Stimulated activated CD8-positive, alpha-beta memory T cell treated with anti-CD3 and anti-CD28 coated beads, Interleukin-2, amount 100 ng/mL, for 1 hour (primary cell): ENCODE results near the gene GRIK4.
"Not testable (repeated sequence)": the region's sequence is repeated elsewhere in the genome, so short reads cannot be mapped to it uniquely, and the experiment has no call there.

Experiments used
- DNase-seq, 2 donors: peaks; one replicate each; pipeline ENCODE4 v3.0.0-alpha.2; 2020; ENCODE audit warnings: low read depth in 2 of 2

GRIK4 gene

DNA sequence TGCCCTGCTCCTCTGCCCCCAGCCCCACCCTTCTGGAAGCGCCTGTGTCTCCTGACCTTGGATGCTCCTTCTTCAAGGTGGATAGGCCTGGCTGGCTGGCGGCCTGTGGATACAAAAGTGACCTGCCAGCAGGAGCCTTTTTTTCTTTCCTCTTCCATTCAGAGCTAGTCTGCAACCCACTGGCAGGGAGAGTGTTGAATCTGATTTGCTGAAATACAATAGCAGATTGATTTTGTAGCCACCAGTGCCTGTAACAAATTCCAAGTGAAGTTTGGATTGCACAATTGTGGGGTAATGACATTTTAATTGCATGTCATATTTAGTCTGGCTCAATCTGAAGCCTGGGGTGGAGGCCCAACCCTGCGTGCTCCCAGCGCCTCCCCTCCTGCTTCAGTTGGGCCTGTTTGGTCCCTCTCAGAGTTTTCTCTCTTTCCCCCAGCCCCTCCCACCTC lies 97.2 kb downstream of the GRIK4 start:
- no peak for DNase-seq

DNA sequence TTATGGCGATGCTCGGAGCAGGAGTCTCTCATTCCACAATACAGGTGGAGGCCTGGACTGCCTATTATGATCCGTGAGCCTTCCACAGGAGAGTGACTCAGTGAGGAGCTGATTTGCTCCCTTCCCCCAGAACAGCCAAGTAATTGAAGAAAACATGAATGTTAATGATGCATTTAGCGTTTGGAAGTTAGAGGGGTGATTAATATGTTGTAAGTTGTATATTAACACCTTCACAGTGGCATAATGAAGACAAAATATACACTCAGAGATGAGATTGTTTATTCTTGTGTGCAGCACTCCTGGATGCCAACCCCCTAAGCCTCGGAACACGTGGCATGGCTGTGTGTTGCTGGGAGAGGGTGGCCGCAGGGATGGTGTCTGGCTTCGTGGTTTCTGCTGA lies 98.6 kb downstream of the GRIK4 start:
- no peak for DNase-seq

DNA sequence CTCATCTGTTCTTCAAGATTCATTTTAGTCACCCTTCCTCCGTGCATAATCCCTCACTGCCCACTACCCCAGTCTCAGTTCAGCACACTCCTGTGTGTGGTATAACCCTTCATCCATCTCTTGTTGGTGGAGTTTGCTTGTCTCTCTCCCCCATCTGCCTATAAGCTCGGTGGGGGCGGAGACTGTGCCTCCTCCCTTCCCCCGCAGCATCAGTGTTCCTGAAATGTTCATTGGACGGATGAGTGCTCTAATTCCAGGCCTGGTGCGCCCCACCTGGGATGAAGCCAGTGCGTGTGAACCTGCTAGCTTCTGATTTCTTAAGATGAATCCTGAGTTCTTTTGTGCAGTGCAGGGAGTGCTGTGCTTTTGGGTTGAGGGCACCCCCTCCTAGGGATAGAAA lies 100.0 kb downstream of the GRIK4 start:
- no peak for DNase-seq

DNA sequence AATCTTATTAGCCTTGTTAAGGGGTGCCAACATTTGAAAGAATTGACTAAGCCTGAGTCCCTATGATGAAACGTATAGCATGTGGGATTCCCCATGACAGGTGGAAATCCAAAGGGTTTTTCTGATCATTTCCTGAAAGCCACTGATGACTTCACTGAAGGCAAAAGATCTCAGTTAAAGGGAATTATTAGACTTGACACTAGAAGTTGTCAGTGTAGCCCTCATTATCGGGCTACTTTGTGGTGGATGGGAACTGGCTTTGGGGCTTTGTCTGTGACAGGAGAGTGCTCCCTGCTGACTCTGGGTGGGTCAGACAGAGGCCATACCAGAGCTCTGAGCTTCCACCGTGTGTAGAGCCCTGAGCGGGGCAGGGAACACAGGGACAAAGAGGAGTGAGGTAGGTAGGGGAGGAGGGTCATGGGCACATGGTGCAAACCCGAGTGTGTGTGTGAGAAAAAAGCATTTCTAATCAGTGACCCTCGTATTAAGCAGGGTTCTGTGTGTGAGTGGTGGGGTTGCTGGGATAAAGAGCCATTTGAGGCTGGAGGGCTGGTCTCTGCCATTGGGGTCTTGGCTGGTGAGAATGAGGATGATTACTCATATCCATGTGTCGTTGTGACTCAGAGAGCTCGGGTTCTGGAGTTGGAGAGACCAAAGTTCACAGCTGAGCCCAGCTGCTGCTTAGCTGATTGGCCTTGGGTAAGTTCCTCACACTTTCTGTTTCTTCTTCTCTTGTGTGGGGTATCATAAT lies 101.1 kb downstream of the GRIK4 start:
- DNase-seq = no peak

DNA sequence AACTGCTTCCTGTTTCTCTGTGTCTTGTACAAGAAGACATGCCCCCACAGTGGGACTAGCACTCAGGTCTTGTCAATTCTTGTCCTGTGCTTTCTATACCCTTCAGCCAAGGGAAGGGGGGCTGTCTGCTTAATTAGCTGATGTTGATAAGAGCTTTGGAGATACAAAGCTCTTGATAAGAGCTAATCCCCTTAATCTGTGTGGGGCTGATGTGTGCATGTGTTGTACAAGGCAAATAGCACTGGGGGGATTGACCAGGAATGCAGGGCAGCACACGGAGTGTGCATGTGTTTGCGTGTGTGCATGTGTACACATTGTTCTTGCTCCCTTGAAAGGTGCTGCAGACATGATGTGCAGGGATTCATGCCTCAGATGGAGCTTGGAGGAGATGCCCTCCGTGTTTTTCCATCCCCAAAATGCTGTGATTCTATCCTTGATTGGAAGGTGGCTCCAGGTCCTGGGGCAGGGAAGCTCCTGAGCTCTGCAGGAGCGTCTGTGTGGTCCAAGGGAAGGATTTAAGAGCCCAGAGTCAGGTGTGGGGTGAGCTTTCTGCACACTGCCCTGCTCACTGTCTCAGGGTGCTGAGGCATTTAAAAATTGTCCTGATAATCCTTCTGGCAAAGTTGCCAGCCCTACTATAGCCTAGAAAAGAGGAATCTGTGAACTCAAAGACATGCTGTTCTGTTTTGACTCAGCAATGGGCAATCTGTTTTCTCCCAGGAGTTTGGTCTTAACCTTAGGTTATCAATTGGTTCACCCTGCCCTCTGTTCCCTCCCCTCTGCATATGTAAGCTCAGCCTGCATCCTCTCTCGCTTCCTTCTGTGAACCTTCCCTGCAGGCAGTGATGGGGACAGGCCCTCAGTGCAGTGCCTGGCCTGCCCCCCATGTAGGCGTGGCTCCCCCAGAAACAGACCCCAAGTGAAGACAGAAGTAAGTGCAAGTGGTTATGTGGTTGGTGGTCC lies 102.0 kb downstream of the GRIK4 start:
- DNase-seq = no peak

DNA sequence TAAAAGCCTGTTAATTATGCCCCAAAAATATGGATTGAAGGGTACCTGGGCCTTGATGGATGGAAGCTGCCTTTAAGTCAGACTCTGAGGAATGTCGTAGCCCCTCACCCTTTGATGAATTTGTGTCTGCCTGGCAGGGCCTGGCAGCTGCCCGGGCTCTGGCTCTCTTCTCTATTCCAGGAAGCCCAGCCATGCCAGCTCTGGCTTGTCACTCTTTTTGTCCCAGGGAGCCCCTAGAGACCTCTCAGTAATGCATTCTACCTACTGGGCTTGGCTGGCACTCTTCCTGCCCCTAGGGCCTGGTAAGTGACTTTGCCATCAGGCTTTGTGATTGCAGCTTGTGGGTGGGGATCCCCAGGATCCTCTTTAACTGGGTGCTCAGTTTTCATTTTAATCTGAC lies 103.8 kb downstream of the GRIK4 start:
- no peak for DNase-seq

DNA sequence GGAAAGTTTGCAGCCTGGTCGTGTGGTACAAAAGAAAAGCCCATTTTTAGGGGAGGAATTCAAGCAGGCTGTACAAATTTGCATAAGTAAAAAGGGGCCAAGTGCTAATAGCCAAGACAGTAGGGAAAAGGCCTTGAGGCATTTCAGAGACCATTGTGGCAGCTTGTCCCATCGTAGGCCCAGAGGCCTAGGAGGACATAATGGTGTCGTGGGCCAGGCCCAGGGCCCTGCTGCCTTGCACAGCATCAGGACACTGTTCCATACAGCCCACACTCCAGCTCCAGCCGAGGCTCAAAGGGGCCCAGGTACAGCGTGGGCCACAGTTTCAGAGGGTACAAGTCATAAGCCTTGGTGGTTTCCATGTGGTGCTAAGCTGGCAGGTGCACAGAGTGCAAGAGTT lies 106.9 kb downstream of the GRIK4 start:
- DNase-seq = no peak

DNA sequence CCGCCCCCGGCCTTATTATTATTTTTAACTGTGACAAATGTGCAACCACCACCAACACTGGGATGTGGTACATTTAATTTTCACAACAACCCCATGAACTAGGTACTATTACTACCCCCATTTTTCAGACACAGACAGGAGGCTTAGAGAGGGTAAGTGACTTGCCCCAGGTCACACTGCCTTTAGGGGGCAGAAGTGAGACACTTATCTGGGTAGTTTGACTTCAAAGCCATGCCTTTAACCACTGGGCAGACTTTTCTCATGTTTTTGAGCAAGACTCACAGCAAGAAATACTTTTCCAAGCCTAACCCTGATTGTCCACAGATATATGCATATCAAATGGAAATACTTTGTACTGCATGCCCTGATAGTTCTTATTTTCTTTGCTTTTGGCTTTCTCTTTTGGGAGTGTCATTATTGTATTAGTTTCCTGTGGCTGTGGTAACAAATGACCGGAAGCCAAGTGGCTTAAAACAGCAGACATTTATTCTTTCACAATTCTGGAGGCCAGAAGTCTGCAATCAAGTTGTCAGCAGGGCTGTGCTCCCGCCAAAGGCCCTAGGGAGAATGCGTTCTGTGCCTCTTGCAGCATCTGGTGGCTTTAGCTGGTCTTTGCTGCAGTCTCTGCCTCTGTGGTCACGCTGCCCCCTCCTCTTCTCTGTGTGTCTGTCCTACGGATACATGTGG lies 110.8 kb downstream of the GRIK4 start:
- no peak for DNase-seq

DNA sequence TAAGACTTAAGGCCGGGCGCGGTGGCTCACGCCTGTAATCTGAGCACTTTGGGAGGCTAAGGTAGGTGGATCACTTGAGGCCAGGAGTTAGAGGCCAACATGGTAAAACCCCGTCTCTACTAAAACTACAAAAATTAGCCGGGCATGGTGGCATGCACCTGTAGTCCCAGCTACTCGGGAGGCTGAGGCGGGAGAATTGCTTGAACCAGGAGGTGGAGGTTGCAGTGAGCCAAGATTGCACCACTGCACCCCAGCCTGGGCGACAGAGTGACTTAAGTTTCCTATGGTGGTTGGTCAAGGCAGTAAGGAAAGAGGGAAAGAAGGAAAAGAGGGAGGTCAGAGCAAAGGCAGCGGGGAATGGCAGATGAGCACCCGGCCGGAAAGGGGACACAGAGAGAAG lies 113.4 kb downstream of the GRIK4 start:
- not testable (repeated sequence) for DNase-seq

DNA sequence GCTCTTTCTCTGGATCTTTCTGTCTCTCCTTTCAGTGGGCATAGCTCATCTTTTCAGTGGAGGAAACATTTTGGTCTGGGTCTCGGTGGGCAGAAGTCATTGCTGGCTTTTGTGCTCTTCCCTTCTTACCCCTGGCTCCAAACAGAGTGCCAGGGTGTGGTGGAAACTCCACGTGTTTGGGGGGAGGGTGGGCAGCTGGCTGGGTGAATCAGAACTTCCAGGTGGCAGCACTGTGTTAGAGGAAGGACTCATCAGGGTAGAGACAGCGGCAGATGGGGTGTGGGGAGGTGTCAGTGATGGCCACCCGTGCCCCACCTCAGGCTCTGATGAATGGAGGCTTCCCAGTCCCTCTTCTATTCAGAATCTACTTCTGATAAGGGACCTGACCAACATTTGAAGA lies 114.0 kb downstream of the GRIK4 start:
- no peak for DNase-seq

DNA sequence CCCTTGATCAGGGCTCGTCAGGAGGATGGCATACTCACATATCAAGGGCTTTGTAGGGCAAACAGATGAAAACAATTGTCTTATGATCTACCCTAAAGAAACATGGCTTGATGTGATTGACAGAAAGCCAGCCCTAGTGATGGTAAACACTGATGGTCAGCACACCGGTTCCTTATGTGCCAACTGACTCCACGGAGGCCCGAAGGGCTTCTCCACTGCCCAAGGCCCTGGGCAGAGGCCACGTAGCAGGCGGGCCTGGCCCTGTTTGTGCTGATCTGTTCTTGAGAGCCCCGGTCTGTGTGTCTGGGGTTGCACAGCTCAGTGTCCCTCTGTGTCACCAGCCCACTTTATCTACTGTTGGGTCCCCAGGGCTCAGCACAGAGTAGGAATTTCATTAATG lies 115.2 kb downstream of the GRIK4 start:
- no peak for DNase-seq

DNA sequence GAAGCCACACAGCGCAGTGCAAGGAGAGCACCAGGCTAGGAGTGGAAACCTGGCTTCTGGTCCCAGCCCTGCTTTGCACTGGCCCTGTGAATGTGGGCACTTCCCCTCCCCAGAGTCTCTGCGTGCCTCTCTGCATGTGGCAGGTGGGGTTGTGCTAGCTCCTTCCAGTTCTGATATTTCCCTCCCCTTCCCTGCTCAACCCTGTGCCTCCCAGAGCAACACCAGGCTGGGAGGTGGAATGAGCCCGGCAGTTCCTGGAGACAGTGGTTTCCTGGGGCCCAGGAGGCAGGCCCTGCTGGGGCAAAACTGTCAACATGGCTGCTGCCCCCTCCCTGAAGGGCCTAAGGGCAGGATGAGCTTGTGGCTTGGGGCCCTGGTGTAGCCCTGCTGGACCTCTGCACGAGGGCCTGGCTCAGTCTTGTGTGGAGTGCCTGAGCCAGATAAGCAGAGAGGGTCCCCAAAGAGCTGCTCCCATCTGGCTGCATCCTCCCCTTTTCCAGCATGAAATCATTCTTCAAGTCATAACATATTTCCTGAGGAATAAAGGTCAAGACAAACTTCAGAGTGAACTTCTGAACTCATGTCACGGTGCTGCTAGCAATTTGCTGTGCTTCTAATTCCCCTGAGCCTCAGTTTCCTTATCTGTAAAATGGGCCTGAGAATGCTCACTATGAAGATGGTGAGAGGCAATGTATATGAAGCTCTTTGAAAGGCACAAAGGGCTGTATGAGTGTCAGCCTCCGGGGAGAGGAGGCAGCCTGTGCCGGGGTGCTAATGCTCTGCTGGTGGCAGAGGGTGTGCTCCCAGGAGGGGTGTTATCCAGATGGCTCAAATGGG lies 116.0 kb downstream of the GRIK4 start:
- no peak for DNase-seq

DNA sequence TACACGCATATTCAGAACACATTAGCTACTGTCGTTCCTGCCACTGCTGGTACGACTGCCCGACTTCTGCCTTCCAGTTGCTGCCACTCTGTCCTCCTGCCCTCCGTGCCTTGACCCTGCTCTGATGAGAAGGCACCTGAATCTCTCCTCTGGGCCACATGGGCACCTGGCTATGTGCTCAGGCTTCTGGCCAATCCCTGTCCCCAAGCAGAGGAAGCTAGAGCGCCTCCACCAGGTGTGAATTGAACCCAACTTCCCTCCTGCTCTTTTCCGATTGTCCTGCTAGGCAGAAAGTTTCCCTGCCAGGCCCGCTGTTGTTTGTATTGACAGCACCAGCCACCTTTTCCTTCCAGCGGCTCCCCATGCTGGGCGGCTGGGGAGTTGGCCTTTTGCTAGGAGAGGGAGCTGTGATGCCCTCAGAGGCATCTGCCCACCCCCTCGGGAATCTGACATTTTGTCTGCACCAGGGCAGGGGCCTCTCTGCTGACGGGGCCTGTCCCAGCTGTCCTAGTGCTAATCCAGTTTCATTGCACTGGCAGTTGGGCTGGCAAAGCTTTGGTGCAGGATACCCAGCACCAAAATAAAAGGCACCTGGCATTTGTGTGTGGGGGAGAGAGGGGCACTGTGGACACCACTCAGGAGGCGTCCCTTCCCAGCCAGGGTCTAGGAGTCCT lies 118.0 kb downstream of the GRIK4 start:
- DNase-seq = no peak

DNA sequence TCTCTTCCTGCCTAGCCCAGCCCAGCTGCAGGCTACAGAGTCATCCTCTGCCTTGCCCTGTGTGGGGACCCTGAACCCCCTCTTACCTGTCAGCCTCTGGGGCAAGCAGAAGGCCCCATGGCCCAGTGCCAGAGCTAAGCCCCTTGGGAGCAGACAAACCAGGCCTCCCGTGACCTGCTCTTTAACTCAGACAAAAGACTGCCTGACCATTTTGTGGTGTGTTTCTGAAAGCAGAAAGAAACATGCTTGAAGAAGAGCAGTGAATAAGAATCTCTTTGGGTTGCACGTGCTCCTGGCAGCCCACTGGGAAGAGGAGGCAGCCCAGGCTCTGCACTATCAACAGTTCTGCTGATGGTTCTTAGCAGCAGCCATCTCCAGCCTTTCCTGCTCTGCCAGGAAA lies 118.6 kb downstream of the GRIK4 start:
- DNase-seq = no peak

DNA sequence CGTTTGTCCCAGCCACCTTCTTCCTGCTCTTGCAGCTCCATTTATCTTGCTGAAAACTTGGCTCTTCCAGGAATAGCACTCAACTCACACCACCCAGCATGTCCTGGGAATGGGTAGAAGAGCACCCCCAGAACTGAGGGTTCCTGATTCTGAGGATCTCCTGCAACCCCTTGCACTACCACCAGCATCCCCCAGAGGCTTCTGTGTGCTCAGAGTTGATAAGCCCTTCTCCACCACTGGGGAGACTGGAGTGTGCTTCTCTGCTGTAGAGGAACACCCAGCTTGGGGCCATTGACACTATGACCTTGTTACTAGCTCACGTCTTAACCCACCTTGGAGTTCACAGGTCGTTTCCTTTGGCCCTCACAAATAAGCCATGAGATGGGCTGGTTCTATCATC lies 121.0 kb downstream of the GRIK4 start:
- no peak for DNase-seq

DNA sequence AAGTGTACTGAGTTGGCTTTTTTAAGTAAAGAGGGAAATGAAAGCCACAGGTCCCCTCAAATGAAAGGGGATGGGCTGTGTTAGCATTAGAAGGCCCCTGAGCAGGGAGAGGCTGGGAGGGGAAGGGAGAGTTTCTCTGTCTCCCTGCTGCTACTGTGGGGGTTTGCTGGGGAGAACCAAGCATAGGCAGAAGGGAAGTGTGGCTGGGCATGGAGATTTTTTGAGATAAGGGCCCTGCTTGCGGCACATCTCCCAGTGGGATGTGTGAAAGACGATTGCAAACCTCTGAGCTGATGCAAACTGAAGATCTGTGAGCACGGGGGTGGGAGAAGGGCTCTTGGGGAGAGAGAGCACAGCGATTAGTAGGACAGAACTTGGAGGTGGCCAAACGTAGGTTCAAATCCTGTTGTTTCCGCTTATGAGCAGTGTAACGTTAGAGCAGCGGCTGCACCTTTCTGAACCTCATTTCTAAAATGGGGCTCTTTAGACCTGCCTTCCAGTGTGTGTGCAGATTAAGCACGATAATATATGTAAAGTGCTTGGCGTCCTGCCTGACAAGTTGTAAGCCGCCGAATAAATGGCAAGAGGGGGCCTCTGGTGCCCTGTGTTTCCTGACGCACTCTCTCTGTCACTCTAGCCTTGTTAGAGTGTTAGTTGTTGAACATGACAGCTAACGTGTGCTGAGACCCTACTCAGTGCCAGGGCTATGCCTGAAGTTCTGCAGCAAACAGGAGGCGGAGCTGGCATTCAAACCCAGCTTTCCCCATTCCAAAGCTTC lies 122.3 kb downstream of the GRIK4 start:
- no peak for DNase-seq

DNA sequence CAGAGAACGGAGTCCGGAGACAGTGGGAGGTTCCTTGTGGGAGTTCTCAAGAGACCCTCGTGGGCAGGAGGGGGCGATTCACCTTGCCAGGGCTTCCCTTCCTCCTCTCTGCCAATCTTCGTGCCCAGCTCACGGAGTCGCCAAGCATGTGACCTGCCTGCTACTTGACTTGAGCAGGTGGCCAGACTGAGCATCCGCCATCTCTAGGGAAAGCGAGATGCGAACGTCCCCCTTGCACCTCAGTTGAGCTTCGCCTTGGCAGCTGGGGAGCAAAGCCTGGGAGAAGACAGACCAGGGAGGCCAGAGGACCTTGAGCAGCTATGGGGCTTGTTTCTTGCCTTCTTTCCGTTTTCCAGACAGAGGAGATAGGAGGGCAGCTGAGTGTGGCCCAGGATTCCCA lies 123.2 kb downstream of the GRIK4 start:
- DNase-seq = no peak

DNA sequence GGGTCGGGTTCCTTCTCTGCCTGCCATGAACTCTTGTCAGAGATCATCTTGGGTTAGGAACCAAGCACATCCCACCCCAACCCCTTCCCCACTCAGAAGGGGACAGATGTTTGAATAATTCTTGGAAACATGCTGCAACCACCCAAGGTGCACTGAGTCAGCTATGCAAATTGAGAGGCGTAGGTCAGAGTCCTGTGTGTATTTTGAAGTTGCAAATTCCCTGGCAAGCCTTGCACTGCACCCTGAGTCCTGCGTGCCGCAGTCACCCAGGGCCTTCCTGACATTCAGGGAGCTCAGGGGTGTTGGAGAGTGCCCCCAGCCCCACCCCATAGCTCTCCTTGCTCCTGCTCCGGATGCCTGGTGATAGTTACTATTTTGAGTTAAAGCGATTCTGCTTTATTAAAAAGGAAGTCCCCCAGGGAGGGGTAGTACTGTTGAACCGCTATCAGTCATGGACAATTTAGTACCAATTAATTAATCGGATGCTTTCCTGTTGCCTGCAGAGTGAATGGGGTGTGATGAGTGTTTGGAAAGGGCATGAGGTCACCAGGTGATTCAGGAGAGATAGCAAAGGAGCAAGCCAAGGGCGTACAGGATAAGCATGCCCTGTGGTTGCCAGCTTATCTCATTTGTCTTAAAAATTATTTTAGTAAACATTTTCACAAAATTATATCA lies 123.7 kb downstream of the GRIK4 start:
- DNase-seq = no peak

DNA sequence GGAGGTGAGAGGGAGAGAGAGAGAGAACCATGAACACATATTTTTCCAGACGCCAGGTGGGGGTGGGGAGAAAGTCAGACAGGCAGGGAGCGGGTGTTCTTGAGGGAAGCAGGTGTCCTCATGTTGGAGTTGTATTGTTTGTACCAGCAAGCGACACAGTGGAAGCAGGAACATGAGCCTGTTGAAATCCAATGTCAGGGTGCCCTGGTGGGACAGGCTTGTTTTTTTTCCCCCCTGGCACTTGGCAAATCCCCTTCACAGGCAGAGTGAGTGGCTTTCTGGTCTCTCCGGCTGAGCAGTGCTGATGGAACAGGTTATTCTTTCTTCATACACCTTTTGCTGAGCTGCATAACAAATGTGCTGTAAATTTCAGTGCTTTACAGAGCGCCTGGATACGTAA lies 125.6 kb downstream of the GRIK4 start:
- no peak for DNase-seq
